Epithelial cell of prostate (primary cell): ENCODE measurements around the gene DLX2.

ENCODE experiments used
- DNase-seq: peaks from one replicate; pipeline ENCODE4 v3.0.0-alpha.2; 2011; ENCODE audit warnings: low read depth, low spot score
- H3K27ac ChIP-seq: fragments of 450-650 bp; 2 replicates; pipeline ENCODE4 v1.5.1; 2017; ENCODE audit warnings: mild to moderate bottlenecking

Gene DLX2

DNA sequence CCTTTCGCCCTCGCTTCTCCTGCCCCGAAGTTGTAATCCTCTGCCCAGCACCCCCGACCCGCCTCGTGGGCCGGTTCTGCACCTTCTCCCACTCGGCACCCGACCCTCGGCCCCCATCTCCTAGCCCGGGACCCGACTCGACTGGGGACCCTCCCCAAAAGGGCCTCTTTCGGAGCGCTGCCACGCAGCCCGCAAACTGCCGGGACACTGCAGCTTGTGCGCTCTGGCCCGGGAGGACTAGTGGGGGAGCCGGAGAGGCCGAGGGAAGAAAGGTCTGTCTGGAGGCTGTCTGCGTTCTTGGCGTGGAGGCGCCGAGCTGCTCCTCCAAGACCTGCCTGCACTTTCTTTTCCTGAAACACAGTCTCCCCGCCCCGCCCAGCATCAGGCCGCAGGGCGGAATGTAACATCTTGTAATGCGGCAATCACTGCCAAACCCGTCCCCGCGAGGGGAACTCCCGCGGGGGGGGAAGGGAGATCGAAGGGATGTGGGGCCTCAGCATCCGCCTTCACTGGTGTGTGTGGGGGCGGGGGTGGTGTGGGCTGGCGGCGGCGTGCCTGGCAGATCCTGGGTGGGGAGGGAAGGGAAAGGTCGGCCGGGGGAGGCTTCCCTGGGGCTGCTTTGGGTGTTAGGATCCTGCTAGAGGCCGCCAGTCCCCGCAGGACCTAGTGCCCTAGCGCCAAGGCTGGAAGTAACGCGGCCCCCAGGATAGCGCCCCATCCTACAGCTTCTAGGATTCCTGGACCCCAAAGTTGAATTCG, 7.4 kb downstream of the DLX2 start:
- DNase-seq = no peak

DNA sequence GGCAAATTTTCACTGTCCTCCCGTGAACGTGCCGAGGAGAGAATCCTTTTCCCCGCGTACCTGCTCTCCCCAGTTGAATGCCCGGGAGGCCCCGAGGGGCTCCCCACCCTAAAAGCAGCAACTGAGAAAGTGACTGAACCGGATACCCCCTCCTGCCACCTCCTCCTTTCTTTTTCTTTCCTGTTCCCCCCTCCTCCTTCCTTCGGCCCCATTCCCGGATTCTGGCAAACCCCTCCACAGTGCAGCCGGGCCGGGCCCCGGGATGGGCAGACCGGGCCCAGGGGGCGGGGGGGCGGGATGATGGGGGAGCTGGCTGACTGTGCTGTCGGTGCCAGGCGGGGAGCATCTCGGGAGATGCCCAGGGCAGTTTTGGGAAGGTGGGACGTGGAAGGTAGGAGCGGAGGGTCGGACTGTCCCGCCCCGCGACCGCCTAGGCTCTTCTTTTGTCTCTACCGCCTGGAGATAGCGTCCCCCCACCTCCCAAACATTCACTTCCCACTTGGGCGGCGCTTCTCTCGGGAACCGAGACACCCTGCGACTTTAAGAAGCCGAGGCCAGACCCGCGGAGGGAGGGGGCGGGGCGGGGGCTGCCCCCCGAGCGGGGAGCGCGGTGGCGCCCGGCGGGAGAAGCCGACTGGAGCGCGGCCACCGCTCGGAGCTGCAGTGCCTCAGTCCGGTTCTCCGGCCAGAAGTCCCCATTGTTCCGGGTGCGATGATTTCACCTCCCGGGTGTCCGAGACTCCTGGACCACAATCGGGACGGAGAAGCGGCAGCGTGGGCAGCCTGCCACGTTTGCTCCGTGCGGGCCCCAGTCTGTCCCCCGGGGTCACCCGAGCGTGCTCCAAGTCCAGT, 8.2 kb downstream of the DLX2 start:
- no peak for DNase-seq
- peak overlapping the region; percentile 96 for H3K27ac ChIP-seq

More for the DNA sequence above, 7.4 kb downstream of the DLX2 start:
- peak overlapping the region; percentile 96 for H3K27ac ChIP-seq

DNA sequence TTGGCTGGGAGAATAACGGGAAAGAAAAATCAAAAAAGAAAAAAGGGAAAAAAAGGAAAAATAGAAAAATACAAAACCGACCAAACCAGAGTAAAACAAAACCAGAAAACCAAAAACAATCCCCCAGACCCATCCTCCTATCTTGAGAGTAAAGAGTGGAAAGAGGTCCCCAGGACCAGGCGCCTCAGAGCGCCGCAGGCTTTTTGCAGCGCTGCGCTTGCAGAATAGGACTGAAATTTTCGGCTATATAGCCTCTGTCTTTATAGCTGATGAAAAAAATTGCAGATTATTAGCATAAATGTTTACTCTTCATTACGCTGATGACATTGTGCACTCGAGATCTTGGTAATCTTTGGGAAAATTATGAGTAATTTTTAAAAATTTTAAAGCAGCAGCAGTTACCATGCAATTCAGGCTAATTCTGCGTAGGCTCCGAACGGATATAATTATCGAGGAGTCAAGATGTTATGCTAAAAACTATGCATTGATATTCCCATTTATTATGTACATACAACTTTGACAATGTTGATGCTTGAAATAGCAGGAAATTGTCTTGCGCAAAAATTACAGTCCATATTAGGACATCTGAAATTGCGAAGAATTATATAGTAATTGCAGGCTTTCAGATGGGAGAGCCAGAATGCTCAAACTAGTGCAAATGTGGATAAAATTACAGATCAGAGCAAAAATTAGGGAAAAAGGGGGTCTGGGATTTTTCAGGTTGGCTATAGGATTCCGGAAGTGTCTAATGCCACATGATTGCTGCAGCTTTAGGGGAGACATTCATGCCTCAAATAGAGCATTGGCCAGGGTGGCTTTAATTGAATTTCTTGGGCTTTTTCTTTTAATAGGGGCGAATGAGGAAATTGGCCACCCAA, 9.0 kb downstream of the DLX2 start:
- no peak overlapping the region for H3K27ac ChIP-seq

DNA sequence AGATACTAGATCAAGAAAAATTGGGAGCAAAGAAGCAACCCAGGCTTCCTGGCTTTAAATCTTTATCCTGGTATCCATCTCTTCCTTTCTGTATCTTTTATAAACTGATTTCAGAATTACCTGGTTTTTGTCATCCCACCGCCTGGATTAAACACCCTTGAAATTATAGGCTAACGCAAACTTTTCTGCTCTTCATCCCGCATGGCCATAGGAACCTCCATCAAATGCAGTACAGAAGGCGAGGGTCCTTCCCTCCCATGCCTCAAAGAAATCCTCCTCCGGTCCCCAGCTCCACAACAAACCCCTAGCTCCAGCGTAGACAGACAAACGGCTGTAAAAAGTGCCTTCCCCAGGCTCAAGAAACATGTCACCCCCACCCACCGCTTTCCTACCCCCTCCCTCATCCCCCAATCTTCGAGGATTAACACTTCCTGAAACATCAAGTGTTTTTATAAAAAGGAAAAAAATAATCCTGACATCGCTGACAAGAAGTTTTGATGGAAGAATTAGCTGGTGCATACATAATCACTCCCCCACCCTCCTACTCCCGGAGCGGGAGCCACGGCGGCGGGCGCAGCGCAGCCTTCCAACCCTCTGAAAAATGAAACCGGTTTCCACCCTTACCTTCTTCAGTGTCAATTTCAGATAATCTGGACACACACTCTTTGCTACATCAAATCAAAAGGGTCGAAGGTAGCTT, 9.8 kb downstream of the DLX2 start:
- no peak for DNase-seq
- H3K27ac ChIP-seq = no peak overlapping the region

More for the DNA sequence above, 9.0 kb downstream of the DLX2 start:
- no peak for DNase-seq

DNA sequence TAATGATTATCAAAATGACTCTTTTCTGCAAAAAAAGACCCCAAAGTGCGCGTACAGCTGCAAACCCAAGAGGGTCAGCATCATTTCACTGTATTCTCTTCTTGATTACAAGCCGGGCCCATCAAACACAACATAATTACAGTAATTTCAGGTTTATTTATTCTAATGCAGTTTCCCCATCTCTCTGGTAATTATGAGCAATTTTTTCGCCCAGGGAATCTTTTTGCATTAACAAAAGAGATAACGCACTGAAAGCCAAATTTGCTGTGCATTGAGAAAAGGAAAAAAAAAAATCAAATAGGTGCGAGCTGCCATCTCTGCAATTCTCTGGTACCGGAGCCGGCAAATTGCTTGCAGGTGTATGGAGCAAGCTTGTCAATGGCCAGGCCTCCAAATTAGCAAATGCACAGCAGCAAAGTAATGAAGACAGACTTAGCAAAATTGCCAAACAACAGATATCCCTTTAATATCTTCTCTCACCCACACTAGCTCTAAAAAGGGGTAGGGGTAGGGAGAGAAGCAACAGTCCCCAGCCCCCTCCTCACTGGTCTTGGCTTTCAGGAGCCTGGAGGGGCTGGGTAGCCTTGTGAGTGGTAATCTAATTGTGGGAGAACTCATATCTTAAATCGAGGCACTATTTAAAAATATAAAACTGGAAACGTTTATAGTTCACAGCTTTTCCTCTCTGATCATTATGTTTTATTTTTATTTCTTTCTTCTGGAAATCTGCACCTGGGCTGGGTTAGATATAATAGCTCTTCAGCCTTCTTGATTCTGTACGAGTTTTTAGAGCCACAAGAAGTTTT, 10.7 kb downstream of the DLX2 start:
- no peak for DNase-seq
- no peak overlapping the region for H3K27ac ChIP-seq

DNA sequence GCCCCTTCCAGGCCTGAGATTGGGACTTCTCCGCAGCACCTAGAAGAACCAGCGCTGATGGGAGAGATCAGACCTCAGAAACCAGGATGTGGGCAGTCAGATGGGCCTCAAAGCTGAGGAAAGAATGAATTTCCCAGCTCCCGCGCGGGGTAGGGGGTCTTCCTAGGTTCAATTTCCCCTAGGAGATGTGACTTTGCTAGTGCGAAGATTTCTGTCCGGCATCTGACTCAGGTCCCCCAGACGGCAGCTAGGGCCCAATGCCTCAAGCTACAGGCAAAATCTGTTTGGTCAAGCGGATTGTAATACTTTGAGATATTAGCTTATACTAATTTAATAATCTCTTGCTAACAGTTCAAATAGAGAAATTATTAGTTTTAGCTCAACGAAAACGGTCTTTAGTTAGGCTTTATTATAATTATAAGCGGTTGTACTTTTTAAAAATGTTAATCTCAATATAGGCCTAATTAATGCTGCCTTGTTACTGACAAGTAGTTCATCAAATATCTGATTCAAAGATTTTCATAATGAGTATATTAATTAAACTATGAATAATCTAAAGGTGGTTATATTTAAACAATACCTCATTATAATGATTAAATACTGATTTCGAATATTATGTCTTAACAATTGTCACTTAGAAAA, 11.6 kb downstream of the DLX2 start:
- no peak overlapping the region for H3K27ac ChIP-seq
- no peak for DNase-seq

DNA sequence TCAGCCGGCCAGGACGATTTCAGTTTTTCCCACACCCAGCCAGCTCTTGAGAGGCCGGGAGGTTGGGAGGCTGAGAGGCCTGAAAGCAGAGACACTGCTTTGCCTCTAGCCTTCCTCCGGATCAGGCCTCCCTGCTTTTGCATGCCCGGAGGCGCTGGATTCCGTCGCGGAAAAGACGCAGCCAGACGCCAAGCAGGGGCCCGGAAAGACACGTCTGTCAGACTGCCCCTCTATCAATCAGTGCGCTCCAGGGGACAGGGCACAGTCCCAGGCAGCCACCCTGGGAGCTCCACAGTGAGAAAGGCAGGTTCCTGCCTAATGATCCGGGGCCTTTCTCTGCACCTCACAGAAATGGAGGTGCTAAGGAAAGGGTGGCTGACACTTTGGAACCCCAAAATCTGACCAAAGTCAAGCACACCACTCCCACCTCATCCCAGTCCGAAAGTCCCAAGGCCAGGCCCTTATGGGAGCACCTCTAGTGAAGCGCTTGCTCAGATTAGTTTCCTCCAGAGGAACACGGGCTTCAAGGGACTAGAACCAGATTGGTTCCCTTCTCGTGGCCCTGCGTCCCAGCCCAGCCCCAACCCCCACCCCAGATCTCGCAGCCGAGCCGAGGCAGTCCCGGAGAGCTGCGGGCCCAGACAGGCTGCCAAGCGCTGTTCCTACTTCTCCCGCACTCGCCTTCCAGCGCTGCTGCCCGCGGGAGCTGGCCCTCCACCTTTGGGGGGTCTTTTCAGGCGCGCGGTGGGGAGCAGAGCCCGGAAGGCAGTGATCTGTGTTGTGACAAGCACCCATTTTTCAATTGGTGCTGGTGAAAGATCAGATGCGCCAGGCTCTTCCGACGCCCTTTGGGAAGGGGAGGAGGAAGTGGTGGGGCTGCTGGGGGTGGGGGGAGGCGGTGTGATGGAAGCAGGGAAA, 12.4 kb downstream of the DLX2 start:
- H3K27ac ChIP-seq = no peak overlapping the region
- DNase-seq = no peak

DNA sequence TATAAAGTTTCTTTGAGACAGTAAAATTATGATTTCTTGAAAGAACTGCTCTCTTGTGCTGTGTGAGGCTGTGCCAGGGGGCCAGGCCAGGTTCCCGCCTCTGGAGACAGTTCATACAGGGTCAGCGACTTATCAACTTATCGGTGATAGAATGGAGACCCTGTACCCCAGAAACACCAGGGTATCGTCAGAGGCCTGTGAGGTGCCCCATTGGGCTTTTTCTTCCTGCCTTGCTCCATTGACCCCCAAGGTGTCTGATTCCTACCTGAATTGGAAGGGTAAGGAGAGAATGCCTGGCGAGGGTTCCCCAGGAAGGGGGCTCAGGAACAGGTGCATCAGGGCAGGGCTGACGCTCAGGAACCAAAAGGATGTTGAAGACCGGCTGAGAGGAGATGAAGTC, 13.1 kb downstream of the DLX2 start:
- no peak for DNase-seq
- no peak overlapping the region for H3K27ac ChIP-seq

DNA sequence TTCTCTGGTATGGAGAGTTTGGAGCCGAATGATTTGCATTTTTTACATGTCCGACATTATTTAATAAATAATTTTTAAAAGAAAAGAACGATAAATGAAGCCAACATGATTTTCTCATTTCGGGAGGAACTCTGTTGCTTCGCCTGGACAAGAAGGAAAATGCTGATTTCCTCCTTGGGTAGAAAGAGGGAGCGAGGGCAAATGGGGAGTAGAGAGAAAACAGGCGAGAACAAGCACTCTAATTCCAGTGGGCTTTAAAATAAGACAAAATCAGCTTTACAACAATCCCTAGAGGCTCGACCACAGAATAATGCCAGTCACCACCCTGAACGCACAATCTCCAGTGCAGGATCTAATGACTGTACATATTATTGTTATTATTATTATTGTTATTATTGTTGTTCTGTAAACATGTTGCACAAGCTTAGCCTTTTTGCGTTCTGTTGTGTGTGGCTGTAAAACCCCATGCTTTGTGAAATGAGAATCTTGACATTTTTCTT, 13.6 kb downstream of the DLX2 start:
- H3K27ac ChIP-seq = no peak overlapping the region
- no peak for DNase-seq

DNA sequence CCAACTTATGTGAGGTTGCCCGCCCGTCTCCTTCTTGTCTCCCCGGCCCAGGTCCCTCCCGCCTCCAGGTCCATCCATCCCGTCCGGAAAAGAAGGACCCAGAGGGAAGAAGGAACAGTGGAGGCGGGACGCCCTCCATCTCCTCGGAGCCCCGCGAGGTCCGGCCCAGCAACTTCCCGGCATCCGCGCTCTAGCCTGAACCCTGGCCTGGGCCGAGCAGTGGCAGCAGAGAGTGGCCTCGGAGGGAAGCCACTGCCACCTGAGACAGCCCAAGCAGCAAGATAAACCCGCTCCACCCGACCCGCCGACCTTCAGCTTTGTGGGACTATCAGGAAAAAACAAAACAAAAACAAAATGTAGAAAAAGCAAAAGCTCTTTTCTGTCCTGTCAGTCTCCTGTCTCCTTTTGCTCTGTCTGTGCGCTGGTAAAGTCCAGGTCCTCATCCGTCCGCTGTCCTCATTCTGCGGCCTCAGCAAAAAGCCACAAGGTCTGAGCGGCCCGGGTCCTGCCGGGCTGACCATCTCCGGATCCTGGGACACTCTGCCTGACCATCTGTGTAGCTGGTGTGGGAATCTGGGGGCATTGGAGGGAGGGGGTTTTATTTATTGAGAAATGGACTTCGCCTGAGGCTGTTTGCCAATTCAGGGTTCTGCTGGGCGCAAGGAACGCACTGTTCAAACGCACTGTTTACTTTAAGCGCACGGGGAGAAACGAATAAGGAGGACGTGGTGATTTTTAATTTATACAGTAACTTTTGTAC, 14.3 kb downstream of the DLX2 start:
- no peak for DNase-seq

DNA sequence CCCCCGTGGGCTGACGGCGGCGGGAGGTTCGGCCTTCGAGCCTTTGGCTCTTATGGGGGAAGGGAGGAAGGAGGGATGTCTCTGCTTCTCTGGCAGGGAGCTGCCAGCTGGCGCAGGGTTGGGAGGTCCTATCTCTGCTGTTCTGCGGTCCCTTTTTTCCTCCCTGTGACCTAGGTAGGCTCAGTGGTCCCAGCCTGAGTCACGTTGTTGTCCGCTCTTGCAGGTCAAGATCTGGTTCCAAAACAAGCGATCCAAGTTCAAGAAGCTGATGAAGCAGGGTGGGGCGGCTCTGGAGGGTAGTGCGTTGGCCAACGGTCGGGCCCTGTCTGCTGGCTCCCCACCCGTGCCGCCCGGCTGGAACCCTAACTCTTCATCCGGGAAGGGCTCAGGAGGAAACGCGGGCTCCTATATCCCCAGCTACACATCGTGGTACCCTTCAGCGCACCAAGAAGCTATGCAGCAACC, 14.9 kb downstream of the DLX2 start:
- DNase-seq = no peak
- no peak overlapping the region for H3K27ac ChIP-seq

More for the DNA sequence above, 14.3 kb downstream of the DLX2 start:
- no peak overlapping the region for H3K27ac ChIP-seq

DNA sequence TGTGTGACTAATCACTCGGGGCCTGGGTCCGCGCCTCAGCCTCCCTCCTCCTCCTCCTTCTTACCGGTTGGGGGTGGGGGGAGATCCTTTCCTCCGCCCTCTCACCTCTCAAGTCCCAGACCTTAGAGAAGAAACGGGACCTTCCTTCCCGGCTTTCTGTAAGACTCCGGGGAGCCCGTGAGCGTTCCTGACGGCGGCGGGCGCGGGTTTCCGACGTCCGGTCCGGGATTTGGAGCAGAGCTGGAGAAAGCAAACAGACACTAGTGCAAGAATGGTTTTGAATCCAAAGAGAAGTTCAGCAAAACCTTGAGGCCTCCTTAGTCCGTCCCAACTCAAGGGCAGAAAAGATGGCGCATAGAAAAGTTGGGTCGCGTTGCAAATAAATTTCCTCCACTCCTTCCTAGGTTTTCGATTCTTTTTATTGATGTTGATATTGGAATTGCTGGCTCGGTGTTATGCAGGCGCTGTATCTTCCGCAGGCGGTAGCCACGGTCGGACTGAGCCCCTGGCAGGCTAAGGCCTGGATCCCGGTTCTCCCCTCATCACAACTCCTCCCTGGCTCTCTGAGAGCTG, 15.4 kb downstream of the DLX2 start:
- DNase-seq = no peak
- H3K27ac ChIP-seq = no peak overlapping the region

DNA sequence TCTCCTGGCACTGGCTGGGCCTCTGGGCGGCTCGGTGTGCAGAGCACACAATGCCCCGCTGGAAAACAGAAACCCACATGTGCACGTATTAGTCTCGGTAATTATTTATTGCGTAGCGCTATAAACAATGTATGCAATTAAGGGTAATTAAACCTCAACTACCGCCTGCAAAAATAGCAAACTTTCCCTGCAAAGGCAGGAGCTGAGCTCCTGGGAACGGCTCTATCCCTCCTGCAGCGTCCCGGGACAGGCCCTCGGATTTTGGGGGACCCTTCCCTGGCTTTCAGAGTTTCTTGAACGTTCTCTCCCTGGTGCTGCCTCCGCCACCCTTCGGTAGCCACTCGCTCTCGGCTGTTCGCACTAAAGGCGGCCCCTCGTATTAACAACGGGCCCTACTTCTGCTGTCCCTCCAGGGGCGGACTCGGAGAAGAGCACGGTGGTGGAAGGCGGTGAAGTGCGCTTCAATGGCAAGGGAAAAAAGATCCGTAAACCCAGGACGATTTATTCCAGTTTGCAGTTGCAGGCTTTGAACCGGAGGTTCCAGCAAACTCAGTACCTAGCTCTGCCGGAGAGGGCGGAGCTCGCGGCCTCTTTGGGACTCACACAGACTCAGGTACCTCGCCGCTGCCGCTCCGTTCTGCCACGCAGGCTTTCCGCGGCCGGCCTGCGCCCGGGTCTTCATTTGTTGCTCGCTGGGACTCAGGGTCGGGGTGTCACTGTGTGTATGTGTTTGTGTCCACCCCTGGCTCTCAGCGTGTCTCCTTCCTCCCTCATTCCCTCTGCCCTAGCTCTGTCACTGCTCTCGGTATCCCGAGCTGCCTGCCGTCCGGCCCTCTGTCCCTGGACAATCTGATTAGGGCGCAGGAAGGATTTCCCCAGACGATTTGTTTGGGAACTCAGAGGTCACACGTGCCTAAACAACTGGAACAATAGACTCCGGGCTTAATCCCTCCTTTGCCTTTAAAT, 16.2 kb downstream of the DLX2 start:
- no peak overlapping the region for H3K27ac ChIP-seq
- no peak for DNase-seq

DNA sequence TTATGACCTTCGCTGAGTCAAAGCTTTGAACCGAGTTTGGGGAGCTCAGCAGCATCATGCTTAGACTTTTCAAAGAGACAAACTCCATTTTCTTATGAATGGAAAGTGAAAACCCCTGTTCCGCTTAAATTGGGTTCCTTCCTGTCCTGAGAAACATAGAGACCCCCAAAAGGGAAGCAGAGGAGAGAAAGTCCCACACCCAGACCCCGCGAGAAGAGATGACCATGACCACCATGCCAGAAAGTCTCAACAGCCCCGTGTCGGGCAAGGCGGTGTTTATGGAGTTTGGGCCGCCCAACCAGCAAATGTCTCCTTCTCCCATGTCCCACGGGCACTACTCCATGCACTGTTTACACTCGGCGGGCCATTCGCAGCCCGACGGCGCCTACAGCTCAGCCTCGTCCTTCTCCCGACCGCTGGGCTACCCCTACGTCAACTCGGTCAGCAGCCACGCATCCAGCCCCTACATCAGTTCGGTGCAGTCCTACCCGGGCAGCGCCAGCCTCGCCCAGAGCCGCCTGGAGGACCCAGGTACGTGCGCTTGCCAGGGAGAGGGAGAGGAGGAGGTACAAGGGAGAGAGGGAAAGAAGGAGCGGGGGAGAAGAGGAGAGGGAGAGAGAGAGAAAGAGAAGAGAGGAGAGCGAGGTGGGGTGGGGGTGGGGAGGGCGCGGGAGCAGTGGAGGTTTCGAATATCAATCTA, 17.1 kb downstream of the DLX2 start, which contains the start of gene DLX1:
TSS of gene DLX1 (plus strand) at position 48 of the 700 bp plus-strand sequence. CDS start at position 219, 171 bp downstream.
- H3K27ac ChIP-seq = no peak within 1 kb of the TSS
- no peak for DNase-seq
